ENCODE data around the gene TEC.
A peak's percentile ranks its signal among the peaks of the same experiment; 100 is the strongest.
"Not testable (repeated sequence)": the region's sequence is repeated elsewhere in the genome, so short reads cannot be mapped to it uniquely, and the experiment has no call there.

Gene TEC

DNA sequence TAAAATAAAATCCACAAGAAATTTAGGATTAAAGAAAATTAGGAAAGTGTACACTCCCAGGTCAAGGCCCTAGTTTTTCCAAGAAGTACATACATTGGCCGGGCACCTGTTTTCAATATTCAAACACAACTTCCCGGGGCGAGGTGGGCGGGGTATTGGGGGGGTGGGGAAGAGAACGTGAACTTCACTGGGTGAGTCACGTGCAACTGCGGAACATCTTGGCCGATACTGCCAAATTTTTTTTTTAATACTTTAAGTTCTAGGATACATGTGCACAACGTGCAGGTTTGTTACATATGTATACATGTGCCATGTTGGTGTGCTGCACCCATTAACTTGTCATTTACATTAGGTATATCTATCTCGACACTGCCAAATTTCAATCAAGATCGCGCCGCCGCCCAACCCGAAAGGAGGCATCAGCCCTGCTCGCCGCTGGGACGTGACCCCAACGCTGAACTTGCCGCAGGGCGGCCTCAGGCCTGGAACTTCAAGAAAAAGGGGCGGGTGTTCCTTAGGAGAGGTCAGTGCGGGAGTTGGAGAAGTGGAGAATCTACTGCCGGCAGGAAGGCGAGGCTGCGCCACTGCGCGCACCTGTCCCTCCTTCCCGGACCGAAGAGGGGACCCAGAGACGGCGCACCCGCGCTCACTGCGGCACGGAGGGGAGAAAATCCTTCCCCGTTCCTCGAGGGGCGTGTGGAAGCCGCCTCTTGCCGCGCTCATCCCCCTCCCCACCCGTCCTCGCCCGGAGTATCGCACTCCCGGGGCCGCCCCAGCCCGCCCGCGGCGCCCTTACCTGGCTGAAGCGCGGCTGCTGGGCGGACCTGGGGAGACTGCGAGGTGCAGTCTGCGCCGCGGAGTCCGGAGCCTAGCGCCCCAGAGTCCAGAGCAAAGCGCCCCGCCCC is at the start of gene TEC:
TSS of gene TEC (minus strand) at position 883 of the 905 bp plus-strand sequence. CDS start 41,224 bp downstream, outside the sequence.
- peak in 4 of 58 donors; percentile 7 to 29 (median 9) for DNase-seq

DNA sequence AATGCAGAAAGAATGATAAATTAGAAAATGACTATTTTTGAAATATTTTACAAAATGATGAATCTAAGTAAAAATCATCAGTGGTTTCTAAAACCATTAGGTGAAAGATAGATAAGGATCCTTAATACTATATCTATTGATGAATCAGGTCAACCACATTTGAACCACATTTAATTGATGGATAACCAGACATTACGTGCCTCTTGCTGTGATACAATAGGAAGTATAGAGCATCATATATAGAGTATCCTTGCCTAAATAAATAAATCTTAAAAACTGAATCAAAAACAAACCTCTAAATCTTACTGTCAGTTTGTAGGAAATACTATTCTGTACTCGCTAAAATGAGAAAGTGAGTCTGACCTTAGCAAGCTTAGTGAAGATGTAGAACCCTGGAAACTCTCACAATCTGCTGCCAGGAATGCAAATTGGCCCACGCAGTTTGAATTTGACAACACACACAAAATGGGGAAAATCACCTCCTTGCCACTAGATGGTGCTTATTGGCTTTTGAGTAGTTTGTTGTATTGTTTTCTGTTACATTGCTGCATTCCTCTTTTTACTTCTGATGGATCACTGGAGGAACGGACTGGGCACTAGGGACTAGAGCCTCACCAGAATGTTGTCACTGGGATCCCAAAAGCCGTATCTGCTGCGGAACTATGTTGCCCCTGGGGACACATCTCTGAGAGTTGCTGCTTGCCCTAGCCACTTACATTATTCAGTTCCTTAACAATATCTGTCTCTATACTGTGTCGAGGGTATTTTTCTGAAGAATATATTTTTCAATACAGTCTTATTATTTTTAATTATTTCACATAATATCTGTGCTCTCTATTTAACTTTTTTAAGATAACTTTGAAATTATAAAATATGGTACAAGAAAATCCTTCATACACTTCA is 46.3 kb upstream of the TEC start:
- DNase-seq: peak in 2 of 58 donors; percentile 0 to 8

DNA sequence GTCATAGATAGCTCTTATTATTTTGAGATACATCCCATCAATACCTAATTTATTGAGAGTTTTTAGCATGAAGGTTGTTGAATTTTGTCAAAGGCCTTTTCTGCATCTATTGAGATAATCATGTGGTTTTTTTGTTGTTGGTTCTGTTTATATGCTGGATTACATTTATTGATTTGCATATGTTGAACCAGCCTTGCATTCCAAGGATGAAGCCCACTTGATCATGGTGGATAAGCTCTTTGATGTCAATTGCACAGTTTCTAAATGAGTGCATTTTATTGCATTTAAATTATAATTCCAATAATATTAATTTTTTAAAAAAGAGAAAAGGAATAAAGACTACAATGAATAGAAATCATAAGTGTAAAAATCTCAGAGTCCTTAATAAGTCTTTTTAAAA is 45.1 kb upstream of the TEC start:
- not testable (repeated sequence) for DNase-seq

- no peak for DNase-seq
Measured at GRCh38 chr4:48311896-48312295, 42.3 kb upstream of the TEC start.

GRCh38 chr4:48308901-48309300 is 39.3 kb upstream of the TEC start:
- DNase-seq: peak in 1 of 58 donors; percentile 8

GRCh38 chr4:48307528-48307927 is 37.9 kb upstream of the TEC start:
- no peak for DNase-seq

- DNase-seq: no peak
Measured at GRCh38 chr4:48305508-48305907, 35.9 kb upstream of the TEC start.

- no peak for DNase-seq
Measured at GRCh38 chr4:48300004-48300403, 30.4 kb upstream of the TEC start.

GRCh38 chr4:48299560-48299959 is 29.9 kb upstream of the TEC start:
- no peak for DNase-seq

- DNase-seq: no peak
Measured at GRCh38 chr4:48297256-48297846, 27.7 kb upstream of the TEC start.

DNA sequence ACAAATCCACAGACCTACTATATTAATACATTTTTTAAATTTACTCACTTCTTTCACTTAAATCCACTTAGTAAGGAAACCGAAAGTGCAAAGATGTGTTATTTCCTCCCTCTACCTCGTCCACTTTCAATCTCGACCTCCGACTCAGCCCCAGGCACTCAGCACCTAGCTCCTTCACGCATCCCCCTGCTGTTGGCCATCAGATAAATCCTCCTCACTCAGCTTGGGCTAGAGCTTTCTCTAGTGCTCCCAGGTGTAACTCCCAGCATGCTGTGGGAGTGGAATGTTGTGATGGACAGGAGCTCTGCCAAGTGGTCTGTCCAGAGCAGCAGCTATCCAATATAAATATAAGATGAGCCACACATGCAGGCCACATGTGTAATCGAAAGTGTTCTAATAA is 26.7 kb upstream of the TEC start:
- no peak for DNase-seq

DNA sequence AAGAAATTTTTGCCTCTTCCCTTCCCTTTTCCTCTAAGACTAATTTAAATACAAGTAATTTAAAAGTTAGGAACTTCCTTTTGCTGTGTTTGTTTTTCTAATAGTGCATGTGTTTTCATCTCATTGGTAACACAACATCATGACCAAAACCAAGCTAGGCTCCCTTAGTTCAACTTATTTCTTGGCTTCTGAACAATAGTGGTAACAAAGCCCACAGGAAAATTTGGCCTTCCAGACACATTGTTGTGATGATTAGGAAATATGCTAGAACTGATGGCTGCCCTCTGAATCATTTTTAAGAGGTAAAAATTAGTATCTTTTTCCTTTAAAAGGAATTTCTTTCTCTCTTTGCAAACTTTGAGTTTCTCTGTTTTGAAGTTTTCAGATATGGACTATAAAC is 25.5 kb upstream of the TEC start:
- DNase-seq: no peak

- not testable (repeated sequence) for DNase-seq
Measured at GRCh38 chr4:48292218-48292790, 22.7 kb upstream of the TEC start.

- no peak for DNase-seq
Measured at GRCh38 chr4:48290146-48290772, 20.6 kb upstream of the TEC start.

DNA sequence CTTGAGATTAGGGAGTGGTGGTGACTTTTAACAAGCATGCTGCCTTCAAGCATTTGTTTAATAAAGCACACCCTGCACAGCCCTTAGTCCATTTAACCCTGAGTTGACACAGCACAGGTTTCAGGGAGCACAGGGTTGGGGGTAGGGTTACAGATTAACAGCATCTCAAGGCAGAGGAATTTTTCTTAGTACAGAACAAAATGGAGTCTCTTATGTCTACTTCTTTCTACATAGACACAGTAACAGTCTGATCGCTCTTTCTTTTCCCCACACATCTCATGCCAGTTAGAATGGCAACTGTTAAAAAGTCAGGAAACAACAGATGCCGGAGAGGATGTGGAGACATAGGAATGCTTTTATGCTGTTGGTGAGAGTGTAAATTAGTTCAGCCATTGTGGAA is 16.4 kb upstream of the TEC start:
- DNase-seq: not testable (repeated sequence)

GRCh38 chr4:48285640-48286039 is 16.0 kb upstream of the TEC start:
- DNase-seq: not testable (repeated sequence)

DNA sequence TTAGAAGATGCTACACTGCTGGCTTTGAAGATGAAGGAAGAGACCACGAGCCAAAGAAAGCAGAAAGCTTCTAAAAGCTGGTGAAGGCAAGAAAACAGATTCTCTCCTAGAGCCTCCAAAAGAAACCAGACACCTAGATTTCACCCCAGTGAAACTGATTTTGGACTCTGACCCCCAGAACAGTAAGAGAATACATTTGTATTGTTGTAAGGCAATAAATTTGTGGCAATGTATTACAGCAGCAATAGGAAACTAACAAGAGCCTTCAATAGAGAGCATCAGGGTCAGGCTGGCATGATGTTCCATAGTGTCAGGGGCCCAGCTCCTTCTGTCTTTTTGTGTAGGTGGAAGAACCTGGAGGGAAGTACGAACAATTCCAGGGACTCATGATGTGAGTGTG is 6.0 kb upstream of the TEC start:
- DNase-seq: no peak

DNA sequence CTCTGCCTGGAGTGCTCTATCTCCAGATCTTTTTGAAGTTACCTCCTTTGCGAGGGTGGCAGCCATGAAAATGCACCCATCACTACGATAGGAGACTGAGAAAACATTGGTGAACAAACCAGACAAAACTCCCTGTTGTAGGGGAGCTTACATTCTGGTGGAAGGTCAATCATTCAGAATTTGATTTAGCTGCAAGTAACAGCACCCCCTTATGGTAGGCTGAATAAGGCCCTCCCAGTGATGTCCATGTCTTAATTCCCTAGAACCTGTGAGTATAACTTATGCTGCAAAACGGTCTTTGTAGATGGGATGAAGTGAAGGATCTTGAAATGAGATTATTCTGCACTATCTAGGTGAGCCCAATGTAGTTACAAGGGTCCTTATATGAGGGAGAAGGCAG is 5.6 kb upstream of the TEC start:
- DNase-seq: no peak

- DNase-seq: no peak
Measured at GRCh38 chr4:48271626-48272025, 2.0 kb upstream of the TEC start.

- DNase-seq: no peak
Measured at GRCh38 chr4:48270951-48271473, 1.4 kb upstream of the TEC start.

DNA sequence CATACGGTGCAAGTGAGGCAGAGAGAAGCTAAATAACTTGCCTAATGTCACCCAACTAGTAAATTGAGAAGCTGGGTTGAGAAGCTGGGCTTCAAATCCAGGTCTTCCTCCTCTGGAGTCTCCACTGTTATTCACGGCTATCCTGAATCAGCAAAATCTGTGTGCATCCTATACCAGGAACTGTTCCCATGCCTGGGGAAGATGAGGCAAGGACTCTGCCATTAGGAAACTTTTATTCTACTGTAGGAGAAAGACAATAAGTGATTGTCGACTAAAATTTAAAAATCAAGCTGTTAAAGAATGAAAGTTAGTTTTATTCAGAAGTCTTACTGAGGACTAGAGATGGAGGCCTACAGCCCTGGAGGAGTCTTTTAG is 872 bp upstream of the TEC start:
- DNase-seq: no peak

All from anterior cingulate cortex (tissue), 58 donors.